Measurements from ENCODE around the gene PDE1C. TPM values are rescaled to one million over a fixed set of nuclear protein-coding genes. Genes with fewer than 3 reads are reported as not detected.

Gene PDE1C
- 2.4 TPM for total RNA-seq
- 3.1 TPM for polyA plus RNA-seq
- long read RNA-seq, donor 1 = 0 reads
- long read RNA-seq, donor 2 = 0 reads
- long read RNA-seq, donor 3 = 0 reads
- long read RNA-seq, donor 4 = 0 reads
- long read RNA-seq, donor 5, partial matches to known transcripts = 0 of 1 reads
- long read RNA-seq, donor 5, other reads (novel, unspliced or antisense) = 0 of 1 reads
- long read RNA-seq, donor 6, partial matches to known transcripts = 0 of 1 reads
- long read RNA-seq, donor 6, other reads (novel, unspliced or antisense) = 0 of 1 reads
- long read RNA-seq, donor 7 = 0 reads
- long read RNA-seq, donor 8 = 0 reads
- long read RNA-seq, donor 9 = 0 reads
- long read RNA-seq, donor 10 = 0 reads

DNA sequence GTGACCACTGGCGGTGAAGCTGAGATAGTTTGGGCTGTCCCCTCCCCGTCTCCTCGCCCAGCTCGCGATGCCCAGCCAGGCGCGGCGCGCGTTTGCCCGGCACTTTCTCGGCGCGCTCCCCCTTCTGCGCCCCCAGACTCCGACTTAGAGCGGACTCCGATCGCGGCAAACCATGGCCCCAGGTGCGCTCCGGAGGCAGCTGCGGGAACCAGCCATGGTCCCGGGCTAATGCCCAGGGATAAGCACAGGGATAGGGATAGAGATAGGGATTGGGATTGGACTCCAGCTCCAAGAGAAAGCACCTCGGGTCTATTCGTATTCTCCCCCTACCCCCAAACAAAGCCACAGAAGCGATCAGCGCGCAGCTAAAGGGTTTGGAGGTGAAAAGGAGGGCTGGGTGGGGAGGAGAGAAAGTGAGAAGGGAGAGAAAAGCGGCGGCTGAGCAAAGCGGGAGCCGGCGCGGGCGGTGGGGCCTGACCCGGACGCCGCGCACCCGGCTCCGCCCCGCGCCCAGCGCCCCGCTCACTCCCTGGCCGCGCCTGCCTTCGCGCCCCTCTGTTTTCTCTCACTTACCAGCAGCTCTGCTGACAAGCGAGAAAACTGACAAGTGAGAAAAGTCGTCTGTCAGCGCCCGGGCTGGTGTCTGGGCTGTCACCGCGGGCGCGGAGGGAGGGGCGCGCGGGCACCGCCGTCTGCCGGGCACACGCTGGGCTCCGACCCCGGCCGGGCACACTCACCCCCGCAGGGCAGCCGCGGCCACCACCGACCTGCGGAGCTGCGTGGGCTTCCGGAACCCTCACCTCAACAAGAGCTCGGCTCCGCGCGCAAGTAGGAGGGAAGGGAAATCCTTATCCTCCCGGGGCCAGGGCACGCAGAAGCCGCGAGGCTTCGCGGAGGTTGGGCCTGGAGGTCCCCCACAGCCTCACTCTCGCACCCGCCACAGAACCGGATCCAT is at the start of gene PDE1C:
PDE1C (minus strand) TSS at position 2 of the 955 bp plus-strand sequence.
- WGBS = 2% methylated on average over 88 of the region's 88 CpGs
- DNase-seq (ENCODE audit: low read depth in 6 of 9, low spot score in 9 of 9) = peak in 2 of 9 donors; percentile 18 to 49
- no peaks in the 10 kb centered on the region for H3K4me1 ChIP-seq (ENCODE audit: control insufficient read depth in 2 of 2, insufficient read depth in 2 of 2, low read length in 2 of 2)
- H3K4me3 ChIP-seq (ENCODE audit: low read length in 2 of 2) = peak within 1 kb of the TSS; percentile 15 to 22
- H3K9me3 ChIP-seq (ENCODE audit: control insufficient read depth in 2 of 2, insufficient read depth in 1 of 2, low read length in 1 of 2) = no peaks in the 10 kb centered on the region
- peaks cover 18 to 35% of the 10 kb centered on the region in 2 donors for H3K27me3 ChIP-seq (ENCODE audit: control insufficient read depth in 2 of 2, insufficient read depth in 1 of 2, low read length in 1 of 2)
- H3K27ac ChIP-seq (ENCODE audit: low read depth in 1 of 2, low read length in 1 of 2) = no peak within 1 kb of the TSS
- no peaks in the 10 kb centered on the region for H3K36me3 ChIP-seq (ENCODE audit: control insufficient read depth in 2 of 2, insufficient read depth in 2 of 2, low read length in 1 of 2)

DNA sequence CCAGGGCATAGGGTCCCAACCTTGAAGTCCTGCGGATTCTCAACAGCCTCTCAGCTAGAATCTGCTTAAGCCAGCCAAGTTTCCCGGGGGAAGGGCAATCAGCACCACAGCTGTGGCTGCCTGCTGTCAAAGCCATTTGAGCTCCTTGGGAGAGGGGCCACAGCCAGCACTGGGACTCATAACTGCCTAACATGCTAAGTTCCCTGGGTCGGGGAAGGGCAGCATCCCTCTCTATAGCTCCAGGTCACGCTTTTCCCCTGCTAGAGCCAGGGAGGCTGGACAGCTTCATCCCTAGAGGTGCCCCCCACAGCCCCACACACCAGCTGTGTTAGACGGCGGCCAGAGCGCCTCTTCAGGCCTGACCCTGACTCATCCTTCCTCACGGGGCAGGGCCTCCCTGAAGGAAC is 49.6 kb upstream of the PDE1C start:
- Histone ChIP-seq H3K27me3 (ENCODE audit: control insufficient read depth in 2 of 2, insufficient read depth in 1 of 2, low read length in 1 of 2) (no peaks in the 10 kb centered on the region), H3K9me3 (ENCODE audit: control insufficient read depth in 2 of 2, insufficient read depth in 1 of 2, low read length in 1 of 2) (peaks cover 0 to 5% of the 10 kb centered on the region in 2 donors), H3K4me3 (ENCODE audit: low read length in 2 of 2) (no peak overlapping the region), H3K36me3 (ENCODE audit: control insufficient read depth in 2 of 2, insufficient read depth in 2 of 2, low read length in 1 of 2) (no peaks in the 10 kb centered on the region), H3K4me1 (ENCODE audit: control insufficient read depth in 2 of 2, insufficient read depth in 2 of 2, low read length in 2 of 2) (no peaks in the 10 kb centered on the region), H3K27ac (ENCODE audit: low read depth in 1 of 2, low read length in 1 of 2) (no peak overlapping the region)
- 88% methylated on average over 8 of the region's 8 CpGs for WGBS
- no peak for DNase-seq (ENCODE audit: low read depth in 6 of 9, low spot score in 9 of 9)

DNA sequence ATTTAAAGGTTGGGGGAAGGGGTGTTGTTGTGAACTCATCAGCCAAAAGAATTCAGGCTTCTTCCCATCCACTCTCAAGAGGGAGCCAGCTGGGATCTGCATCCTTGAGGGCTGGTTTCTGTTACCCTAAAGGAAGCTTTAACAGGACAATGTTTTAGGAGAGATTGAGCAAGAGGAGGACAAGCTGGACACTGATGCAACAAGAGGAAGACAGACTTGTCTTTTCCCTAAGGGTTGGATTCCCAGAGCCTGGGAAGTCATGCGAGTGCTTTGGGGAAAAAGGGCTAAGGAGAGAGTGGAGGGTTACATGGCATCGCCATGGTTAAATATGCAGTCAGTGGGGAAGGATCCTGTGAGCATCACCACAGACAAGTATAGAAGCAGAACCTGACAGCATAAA is 47.6 kb upstream of the PDE1C start:
- Histone ChIP-seq H3K9me3 (ENCODE audit: control insufficient read depth in 2 of 2, insufficient read depth in 1 of 2, low read length in 1 of 2) (peaks cover 0 to 5% of the 10 kb centered on the region in 2 donors), H3K4me1 (ENCODE audit: control insufficient read depth in 2 of 2, insufficient read depth in 2 of 2, low read length in 2 of 2) (no peaks in the 10 kb centered on the region), H3K27me3 (ENCODE audit: control insufficient read depth in 2 of 2, insufficient read depth in 1 of 2, low read length in 1 of 2) (no peaks in the 10 kb centered on the region), H3K36me3 (ENCODE audit: control insufficient read depth in 2 of 2, insufficient read depth in 2 of 2, low read length in 1 of 2) (no peaks in the 10 kb centered on the region), H3K4me3 (ENCODE audit: low read length in 2 of 2) (no peak overlapping the region), H3K27ac (ENCODE audit: low read depth in 1 of 2, low read length in 1 of 2) (no peak overlapping the region)
- 67% methylated on average over 2 of the region's 2 CpGs for WGBS
- DNase-seq (ENCODE audit: low read depth in 6 of 9, low spot score in 9 of 9) = no peak

DNA sequence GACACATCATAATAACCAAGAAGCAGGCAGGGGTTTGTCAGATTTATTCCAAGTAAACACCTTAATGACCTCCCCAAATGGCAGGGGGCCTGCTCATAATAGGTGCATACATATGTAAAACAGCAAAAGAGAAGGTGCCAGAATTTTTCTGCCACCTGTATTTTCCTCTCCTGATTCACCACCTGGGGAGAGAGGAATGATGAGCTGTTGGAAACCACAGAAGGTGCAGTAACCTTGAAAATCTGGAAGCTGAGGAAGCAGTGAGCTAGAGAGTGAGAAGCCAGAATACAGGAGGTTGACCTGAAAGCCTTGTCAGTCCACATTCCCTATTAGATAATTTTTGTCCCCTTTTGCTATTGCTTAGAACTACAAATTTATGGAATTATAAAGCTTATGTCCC is 46.2 kb upstream of the PDE1C start:
- Histone ChIP-seq H3K9me3 (ENCODE audit: control insufficient read depth in 2 of 2, insufficient read depth in 1 of 2, low read length in 1 of 2) (peaks cover 0 to 6% of the 10 kb centered on the region in 2 donors), H3K4me1 (ENCODE audit: control insufficient read depth in 2 of 2, insufficient read depth in 2 of 2, low read length in 2 of 2) (no peaks in the 10 kb centered on the region), H3K27ac (ENCODE audit: low read depth in 1 of 2, low read length in 1 of 2) (no peak overlapping the region), H3K36me3 (ENCODE audit: control insufficient read depth in 2 of 2, insufficient read depth in 2 of 2, low read length in 1 of 2) (no peaks in the 10 kb centered on the region), H3K27me3 (ENCODE audit: control insufficient read depth in 2 of 2, insufficient read depth in 1 of 2, low read length in 1 of 2) (no peaks in the 10 kb centered on the region), H3K4me3 (ENCODE audit: low read length in 2 of 2) (no peak overlapping the region)
- DNase-seq (ENCODE audit: low read depth in 6 of 9, low spot score in 9 of 9) = no peak

DNA sequence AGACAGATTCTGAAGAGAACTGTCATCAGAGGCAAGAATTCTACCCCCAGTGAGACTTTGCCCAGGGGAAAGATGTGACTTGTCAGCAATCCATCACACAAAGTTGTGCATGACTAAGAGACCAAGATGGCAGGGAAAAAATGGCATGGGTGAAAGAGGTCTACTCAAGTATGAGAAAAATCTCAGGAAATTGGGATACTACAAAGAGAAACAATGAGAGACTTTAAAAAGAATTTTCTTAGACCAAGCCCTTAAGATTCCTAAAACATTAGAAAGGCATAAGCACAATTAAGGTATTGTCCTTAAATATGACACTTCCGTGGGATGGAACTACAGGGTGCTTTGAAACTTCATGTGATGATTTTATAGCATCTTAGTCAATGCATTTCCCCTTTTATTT is 45.6 kb upstream of the PDE1C start:
- no peak for DNase-seq (ENCODE audit: low read depth in 6 of 9, low spot score in 9 of 9)
- no peaks in the 10 kb centered on the region for H3K4me1 ChIP-seq (ENCODE audit: control insufficient read depth in 2 of 2, insufficient read depth in 2 of 2, low read length in 2 of 2)
- no peaks in the 10 kb centered on the region for H3K36me3 ChIP-seq (ENCODE audit: control insufficient read depth in 2 of 2, insufficient read depth in 2 of 2, low read length in 1 of 2)
- WGBS = 95% methylated on average over 1 of the region's 1 CpG
- no peaks in the 10 kb centered on the region for H3K27me3 ChIP-seq (ENCODE audit: control insufficient read depth in 2 of 2, insufficient read depth in 1 of 2, low read length in 1 of 2)
- peaks cover 0 to 8% of the 10 kb centered on the region in 2 donors for H3K9me3 ChIP-seq (ENCODE audit: control insufficient read depth in 2 of 2, insufficient read depth in 1 of 2, low read length in 1 of 2)
- no peak overlapping the region for H3K4me3 ChIP-seq (ENCODE audit: low read length in 2 of 2)
- no peak overlapping the region for H3K27ac ChIP-seq (ENCODE audit: low read depth in 1 of 2, low read length in 1 of 2)

DNA sequence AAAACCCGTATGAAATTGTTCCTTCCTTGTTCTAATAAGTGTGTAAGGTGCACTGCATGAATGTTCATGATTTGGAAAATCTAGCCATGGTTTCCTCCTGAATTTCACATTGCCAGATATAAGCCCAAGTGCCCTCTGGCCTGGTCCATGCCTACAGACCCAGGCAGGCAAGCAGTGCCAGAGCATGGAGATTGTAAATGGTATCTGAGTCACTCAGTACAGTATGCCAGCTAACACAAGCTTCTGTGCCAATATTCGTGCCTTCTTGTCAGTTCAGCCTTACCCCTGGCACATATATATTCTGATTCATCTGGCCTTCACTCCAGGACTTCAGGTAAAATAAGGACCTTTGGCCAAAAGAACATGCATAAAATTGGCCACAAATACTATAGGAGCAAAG is 38.4 kb upstream of the PDE1C start:
- no peaks in the 10 kb centered on the region for H3K36me3 ChIP-seq (ENCODE audit: control insufficient read depth in 2 of 2, insufficient read depth in 2 of 2, low read length in 1 of 2)
- no peaks in the 10 kb centered on the region for H3K4me1 ChIP-seq (ENCODE audit: control insufficient read depth in 2 of 2, insufficient read depth in 2 of 2, low read length in 2 of 2)
- no peak for DNase-seq (ENCODE audit: low read depth in 6 of 9, low spot score in 9 of 9)
- no peaks in the 10 kb centered on the region for H3K27me3 ChIP-seq (ENCODE audit: control insufficient read depth in 2 of 2, insufficient read depth in 1 of 2, low read length in 1 of 2)
- no peak overlapping the region for H3K27ac ChIP-seq (ENCODE audit: low read depth in 1 of 2, low read length in 1 of 2)
- H3K9me3 ChIP-seq (ENCODE audit: control insufficient read depth in 2 of 2, insufficient read depth in 1 of 2, low read length in 1 of 2) = peaks cover 0 to 6% of the 10 kb centered on the region in 2 donors
- no peak overlapping the region for H3K4me3 ChIP-seq (ENCODE audit: low read length in 2 of 2)
- WGBS = 88% methylated on average over 2 of the region's 2 CpGs

DNA sequence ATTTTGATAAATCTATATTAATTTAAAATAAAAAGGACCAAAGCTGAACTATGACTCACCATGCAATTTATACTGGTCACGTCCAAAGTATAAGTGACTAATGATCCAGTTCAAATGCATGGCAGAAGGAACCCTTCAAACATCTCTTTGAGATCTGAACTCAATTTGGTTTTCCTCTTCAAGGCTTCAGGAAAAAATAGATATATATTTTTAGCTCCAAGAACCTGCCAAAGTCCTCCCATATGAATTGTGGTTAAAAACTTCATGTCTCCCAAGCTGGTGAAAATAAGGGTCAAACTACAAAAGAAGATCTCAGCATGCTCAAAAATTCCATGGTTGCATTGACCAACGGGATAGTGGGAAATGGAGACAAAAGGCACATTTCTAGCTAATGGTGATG is 34.6 kb upstream of the PDE1C start:
- Histone ChIP-seq H3K27ac (ENCODE audit: low read depth in 1 of 2, low read length in 1 of 2) (no peak overlapping the region), H3K9me3 (ENCODE audit: control insufficient read depth in 2 of 2, insufficient read depth in 1 of 2, low read length in 1 of 2) (peaks cover 0 to 3% of the 10 kb centered on the region in 2 donors), H3K4me1 (ENCODE audit: control insufficient read depth in 2 of 2, insufficient read depth in 2 of 2, low read length in 2 of 2) (no peaks in the 10 kb centered on the region), H3K4me3 (ENCODE audit: low read length in 2 of 2) (no peak overlapping the region), H3K27me3 (ENCODE audit: control insufficient read depth in 2 of 2, insufficient read depth in 1 of 2, low read length in 1 of 2) (no peaks in the 10 kb centered on the region), H3K36me3 (ENCODE audit: control insufficient read depth in 2 of 2, insufficient read depth in 2 of 2, low read length in 1 of 2) (no peaks in the 10 kb centered on the region)
- no peak for DNase-seq (ENCODE audit: low read depth in 6 of 9, low spot score in 9 of 9)
- WGBS = 92% methylated on average over 2 of the region's 2 CpGs

DNA sequence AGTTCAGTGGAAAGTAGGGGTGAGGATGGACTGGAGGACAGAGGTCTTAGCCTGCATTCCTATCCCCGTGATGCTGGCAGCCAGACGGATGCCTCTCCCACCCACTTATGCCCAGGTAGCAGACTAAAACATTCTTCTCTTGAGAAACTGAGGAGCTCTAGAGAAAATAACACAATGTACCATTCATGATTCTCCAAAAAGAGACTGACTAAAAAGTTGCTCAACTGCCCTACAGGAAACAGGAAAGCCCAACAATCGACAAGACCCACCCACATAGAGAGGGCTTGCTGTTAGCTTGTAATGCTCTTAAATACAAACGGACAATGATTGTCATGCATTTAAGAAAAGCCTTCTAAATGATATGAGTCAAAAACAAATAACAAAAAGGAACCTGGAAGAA is 33.2 kb upstream of the PDE1C start:
- Histone ChIP-seq H3K27ac (ENCODE audit: low read depth in 1 of 2, low read length in 1 of 2) (no peak overlapping the region), H3K36me3 (ENCODE audit: control insufficient read depth in 2 of 2, insufficient read depth in 2 of 2, low read length in 1 of 2) (no peaks in the 10 kb centered on the region), H3K4me1 (ENCODE audit: control insufficient read depth in 2 of 2, insufficient read depth in 2 of 2, low read length in 2 of 2) (no peaks in the 10 kb centered on the region), H3K4me3 (ENCODE audit: low read length in 2 of 2) (no peak overlapping the region), H3K9me3 (ENCODE audit: control insufficient read depth in 2 of 2, insufficient read depth in 1 of 2, low read length in 1 of 2) (peaks cover 0 to 3% of the 10 kb centered on the region in 2 donors), H3K27me3 (ENCODE audit: control insufficient read depth in 2 of 2, insufficient read depth in 1 of 2, low read length in 1 of 2) (no peaks in the 10 kb centered on the region)
- 84% methylated on average over 4 of the region's 4 CpGs for WGBS
- DNase-seq (ENCODE audit: low read depth in 6 of 9, low spot score in 9 of 9) = no peak

DNA sequence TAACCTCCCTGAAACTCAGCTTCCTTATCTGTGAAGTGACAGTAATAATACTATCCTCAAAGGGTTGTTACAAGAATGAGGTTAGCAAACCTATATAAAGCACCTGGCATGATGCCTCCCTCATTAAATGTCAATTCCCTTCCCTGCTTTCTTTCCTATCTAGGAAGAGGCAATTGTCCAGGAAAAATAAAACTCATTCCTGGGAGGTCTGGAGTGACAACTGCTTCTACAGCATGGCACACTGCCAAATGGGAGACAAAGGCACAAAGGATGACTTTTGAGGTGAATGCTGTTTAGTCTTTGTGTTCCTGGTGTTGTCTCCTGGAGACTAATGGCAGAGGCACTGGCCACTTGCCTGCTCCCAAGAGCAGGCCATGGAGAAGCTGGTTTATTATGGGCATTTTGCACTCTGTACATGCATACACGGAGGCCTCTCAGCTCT is 32.2 kb upstream of the PDE1C start:
- WGBS = 100% methylated on average over 1 of the region's 1 CpG
- no peaks in the 10 kb centered on the region for H3K27me3 ChIP-seq (ENCODE audit: control insufficient read depth in 2 of 2, insufficient read depth in 1 of 2, low read length in 1 of 2)

More for the DNA sequence above, 32.2 kb upstream of the PDE1C start:
- H3K9me3 ChIP-seq (ENCODE audit: control insufficient read depth in 2 of 2, insufficient read depth in 1 of 2, low read length in 1 of 2) = peaks cover 0 to 3% of the 10 kb centered on the region in 2 donors
- no peaks in the 10 kb centered on the region for H3K4me1 ChIP-seq (ENCODE audit: control insufficient read depth in 2 of 2, insufficient read depth in 2 of 2, low read length in 2 of 2)
- no peak for DNase-seq (ENCODE audit: low read depth in 6 of 9, low spot score in 9 of 9)
- no peak overlapping the region for H3K27ac ChIP-seq (ENCODE audit: low read depth in 1 of 2, low read length in 1 of 2)
- H3K4me3 ChIP-seq (ENCODE audit: low read length in 2 of 2) = no peak overlapping the region
- no peaks in the 10 kb centered on the region for H3K36me3 ChIP-seq (ENCODE audit: control insufficient read depth in 2 of 2, insufficient read depth in 2 of 2, low read length in 1 of 2)
